IMR-90 (cell line): ENCODE measurements around the gene RGSL1. TPM values are rescaled to one million over a fixed set of nuclear protein-coding genes. Genes with fewer than 3 reads are reported as not detected.

Experiments
- ATAC-seq: fragments of 200-7000 bp; cut with Tn5 transposase; 2 replicates; pipeline ENCODE4 v1.9.1; 2020; ENCODE audit warnings: low read depth, mild to moderate bottlenecking, moderate library complexity
- BruUV-seq: library from RNA; stranded (reverse); fragments of 400-500 nt; replicated peaks from 2 replicates; lab custom pipeline; 2021; lab: Mats Ljungman, UMichigan
- CTCF ChIA-PET: fragments of 300-600 bp; formaldehyde crosslinking; extraction: SDS; loops from one replicate; lab custom pipeline; 2021; ENCODE audit warnings: antibody characterized with exemption; lab: Yijun Ruan, JAX
- POLR2A ChIA-PET: fragments of 300-600 bp; sonication (Branson Sonifier 250); formaldehyde crosslinking; loops from one replicate; lab custom pipeline; 2022; ENCODE audit warnings: antibody characterized with exemption; ENCODE audit not compliant: unreplicated experiment; lab: Charles Lee
- DNase-seq: peaks from one replicate; pipeline ENCODE4 v3.0.0; 2013
- H2AFZ ChIP-seq: replicated peaks from 2 replicates; pipeline ENCODE3; 2013; ENCODE audit warnings: low read length, mild to moderate bottlenecking; ENCODE audit not compliant: poor library complexity
- H2AK5ac ChIP-seq: 2 replicates; pipeline ENCODE4 v1.6.1; 2013; ENCODE audit warnings: low read depth, low read length, inconsistent platforms
- H2AK9ac ChIP-seq: replicated peaks from 2 replicates; pipeline ENCODE3; 2013; ENCODE audit warnings: mild to moderate bottlenecking, low read depth, low read length, moderate library complexity; ENCODE audit not compliant: poor library complexity
- H2BK120ac ChIP-seq: 2 replicates; pipeline ENCODE4 v1.6.1; 2013; ENCODE audit warnings: low read depth, low read length, inconsistent platforms
- H2BK15ac ChIP-seq: 3 replicates; pipeline ENCODE4 v1.6.1; 2013; ENCODE audit warnings: low read depth, low read length, inconsistent platforms
- H2BK20ac ChIP-seq: 2 replicates; pipeline ENCODE4 v1.6.1; 2013; ENCODE audit warnings: low read depth, mild to moderate bottlenecking, inconsistent platforms, low read length, moderate library complexity
- H2BK5ac ChIP-seq: 2 replicates; pipeline ENCODE4 v1.6.1; 2013; ENCODE audit warnings: mild to moderate bottlenecking, low read depth, low read length, inconsistent platforms; ENCODE audit not compliant: poor library complexity, severe bottlenecking
- H3K14ac ChIP-seq: replicated peaks from 2 replicates; pipeline ENCODE4 v1.6.1; 2013; ENCODE audit warnings: low read depth, low read length, inconsistent platforms
- H3K18ac ChIP-seq: 2 replicates; pipeline ENCODE4 v1.6.1; 2013; ENCODE audit warnings: low read depth, low read length, control low read depth
- H3K23ac ChIP-seq: 2 replicates; pipeline ENCODE4 v1.6.1; 2013; ENCODE audit warnings: low read depth, low read length, inconsistent platforms
- H3K27ac ChIP-seq: 2 replicates; pipeline ENCODE4 v1.5.1; 2013; ENCODE audit warnings: mild to moderate bottlenecking, control low read depth, low read length; ENCODE audit not compliant: insufficient read depth
- H3K27me3 ChIP-seq: 2 replicates; pipeline ENCODE4 v1.6.1; 2013; ENCODE audit warnings: low read length; ENCODE audit not compliant: control insufficient read depth, insufficient read depth
- H3K36me3 ChIP-seq: 2 replicates; pipeline ENCODE4 v1.6.1; 2013; ENCODE audit warnings: low read length, mixed read lengths; ENCODE audit not compliant: control insufficient read depth, insufficient read depth
- H3K4ac ChIP-seq: 2 replicates; pipeline ENCODE4 v1.6.1; 2013; ENCODE audit warnings: low read depth, low read length, inconsistent platforms
- H3K4me1 ChIP-seq: 2 replicates; pipeline ENCODE4 v1.6.1; 2013; ENCODE audit warnings: low read length, mixed read lengths; ENCODE audit not compliant: control insufficient read depth, insufficient read depth
- H3K4me2 ChIP-seq: 2 replicates; pipeline ENCODE4 v1.6.1; 2013; ENCODE audit warnings: low read depth, mild to moderate bottlenecking, control low read depth, low read length, moderate library complexity
- H3K4me3 ChIP-seq: 2 replicates; pipeline ENCODE4 v1.5.1; 2013; ENCODE audit warnings: low read depth, mild to moderate bottlenecking, control low read depth, low read length, moderate library complexity; ENCODE audit not compliant: insufficient read depth
- H3K56ac ChIP-seq: 2 replicates; pipeline ENCODE4 v1.6.1; 2013; ENCODE audit warnings: low read length, inconsistent platforms; ENCODE audit not compliant: insufficient read depth; ENCODE audit errors: extremely low read depth
- H3K79me1 ChIP-seq, 2 experiments: 2 replicates each; pipeline ENCODE4 v1.6.1; 2013; ENCODE audit warnings: low read length in 2 of 2, inconsistent platforms in 1 of 2, low read depth in 1 of 2
- H3K9ac ChIP-seq: 2 replicates; pipeline ENCODE4 v1.6.1; 2013; ENCODE audit warnings: low read depth, low read length, control low read depth
- H3K9me1 ChIP-seq: 2 replicates; pipeline ENCODE4 v1.6.1; 2013; ENCODE audit warnings: low read length, inconsistent platforms; ENCODE audit not compliant: insufficient read depth
- H3K9me3 ChIP-seq: 2 replicates; pipeline ENCODE4 v1.6.1; 2013; ENCODE audit warnings: low read length; ENCODE audit not compliant: control insufficient read depth, insufficient read depth
- H4K20me1 ChIP-seq: 2 replicates; pipeline ENCODE4 v1.6.1; 2013; ENCODE audit warnings: low read length, inconsistent platforms; ENCODE audit not compliant: insufficient read depth
- H4K5ac ChIP-seq: 2 replicates; pipeline ENCODE4 v1.6.1; 2013; ENCODE audit warnings: mild to moderate bottlenecking, low read depth, low read length, control low read depth
- H4K8ac ChIP-seq, 2 experiments: 2 replicates each; pipeline ENCODE4 v1.6.1; 2013; ENCODE audit warnings: low read depth in 2 of 2, low read length in 2 of 2, control low read depth in 1 of 2, inconsistent platforms in 1 of 2
- H4K91ac ChIP-seq: 2 replicates; pipeline ENCODE4 v1.6.1; 2013; ENCODE audit warnings: low read depth, low read length, inconsistent platforms; ENCODE audit not compliant: insufficient read depth
- CEBPB ChIP-seq: IDR thresholded peaks from 2 replicates; pipeline ENCODE4 v1.6.1; 2012; ENCODE audit warnings: low read depth, low read length, improper control_type of control experiment
- CHD1 ChIP-seq: IDR thresholded peaks from 2 replicates; pipeline ENCODE4 v1.6.1; 2012; ENCODE audit warnings: low read depth, low read length, improper control_type of control experiment
- FOS ChIP-seq: fragments of 150-350 bp; IDR thresholded peaks from 2 replicates; pipeline ENCODE4 v1.6.1; 2016; ENCODE audit warnings: low read depth, low read length
- MAFK ChIP-seq: IDR thresholded peaks from 2 replicates; pipeline ENCODE4 v1.6.1; 2012; ENCODE audit warnings: low read depth, low read length, improper control_type of control experiment
- MAZ ChIP-seq: IDR thresholded peaks from 2 replicates; pipeline ENCODE4 v1.6.1; 2012; ENCODE audit warnings: low read depth, mild to moderate bottlenecking, low read length, improper control_type of control experiment, moderate library complexity, borderline replicate concordance
- MXI1 ChIP-seq: IDR thresholded peaks from 2 replicates; pipeline ENCODE4 v1.6.1; 2012; ENCODE audit warnings: low read depth, mild to moderate bottlenecking, low read length, moderate library complexity, borderline replicate concordance
- NFE2L2 ChIP-seq: fragments of 150-350 bp; IDR thresholded peaks from 2 replicates; pipeline ENCODE4 v1.6.1; 2016; ENCODE audit warnings: low read depth, mild to moderate bottlenecking, low read length
- POLR2A ChIP-seq: IDR thresholded peaks from 2 replicates; pipeline ENCODE4 v1.6.1; 2012; ENCODE audit warnings: mild to moderate bottlenecking, low read depth, low read length
- RAD21 ChIP-seq: IDR thresholded peaks from 2 replicates; pipeline ENCODE4 v1.6.1; 2012; ENCODE audit warnings: low read length, improper control_type of control experiment
- RCOR1 ChIP-seq: IDR thresholded peaks from 2 replicates; pipeline ENCODE4 v1.6.1; 2012; ENCODE audit warnings: mild to moderate bottlenecking, low read length, improper control_type of control experiment; ENCODE audit not compliant: insufficient replicate concordance
- RFX5 ChIP-seq: IDR thresholded peaks from 2 replicates; pipeline ENCODE4 v1.8.0; 2012; ENCODE audit warnings: low read depth, mild to moderate bottlenecking, low read length, moderate library complexity
- SMC3 ChIP-seq: fragments of 150-350 bp; IDR thresholded peaks from 2 replicates; pipeline ENCODE4 v1.6.1; 2016; ENCODE audit warnings: low read depth, mild to moderate bottlenecking, antibody characterized with exemption, low read length, moderate library complexity
- WGBS, 2 experiments: methylation state at CpG; one replicate each; pipeline versions ENCODE4 v1.1.5 to v1.1.7; 2013; ENCODE audit warnings: missing lambda C conversion rate in 2 of 2; ENCODE audit not compliant: insufficient read length in 1 of 2; ENCODE audit errors: extremely low coverage in 2 of 2; 5-methylcytosine and 5-hydroxymethylcytosine counted together
- dilution Hi-C: fragments of 300-500 bp; cut with HindIII; formaldehyde crosslinking; loops from one replicate; pipeline ENCODE4 v1.14.3; 2018; ENCODE audit warnings: low sequenced_read_pairs; ENCODE audit not compliant: unreplicated experiment
- in situ Hi-C: fragments of 300-500 bp; cut with MboI; formaldehyde crosslinking; loops from 3 replicates; pipeline ENCODE4 v1.14.3; 2019; ENCODE audit warnings: low sequenced_read_pairs, inconsistent platforms, mixed read lengths
- intact Hi-C: fragments of 100-400 bp; cut with micrococcal nuclease; formaldehyde crosslinking; loops from 2 replicates; pipeline ENCODE4 v1.10.0; 2022
- polyA plus RNA-seq, 3 experiments: library from polyadenylated mRNA; depleted of rRNA; stranded (reverse); fragments of >200 nt; gene quantifications; 2 replicates each; pipeline ENCODE4 v1.2.3, GENCODE V29; 2012; ENCODE audit warnings: low replicate concordance in 1 of 3
- total RNA-seq: library from RNA; depleted of rRNA; stranded (reverse); fragments of >200 nt; gene quantifications from 2 replicates; pipeline ENCODE4 v1.2.3, GENCODE V29; 2012
- TF ChIP-seq, protein P1 (sequence below): fragments of 150-350 bp; IDR thresholded peaks from 2 replicates; pipeline ENCODE4 v1.6.1; 2016; ENCODE audit warnings: low read depth, mild to moderate bottlenecking, low read length, moderate library complexity, borderline replicate concordance
- TF ChIP-seq, protein P2 (sequence below): fragments of 150-350 bp; IDR thresholded peaks from 2 replicates; pipeline ENCODE4 v1.6.1; 2017; ENCODE audit warnings: mild to moderate bottlenecking, antibody characterized with exemption, low read length, low read depth

RGSL1 gene
- total and polyA plus RNA-seq, 2 of the 4 experiments (the other 2 are of a cell fraction) = not detected

DNA sequence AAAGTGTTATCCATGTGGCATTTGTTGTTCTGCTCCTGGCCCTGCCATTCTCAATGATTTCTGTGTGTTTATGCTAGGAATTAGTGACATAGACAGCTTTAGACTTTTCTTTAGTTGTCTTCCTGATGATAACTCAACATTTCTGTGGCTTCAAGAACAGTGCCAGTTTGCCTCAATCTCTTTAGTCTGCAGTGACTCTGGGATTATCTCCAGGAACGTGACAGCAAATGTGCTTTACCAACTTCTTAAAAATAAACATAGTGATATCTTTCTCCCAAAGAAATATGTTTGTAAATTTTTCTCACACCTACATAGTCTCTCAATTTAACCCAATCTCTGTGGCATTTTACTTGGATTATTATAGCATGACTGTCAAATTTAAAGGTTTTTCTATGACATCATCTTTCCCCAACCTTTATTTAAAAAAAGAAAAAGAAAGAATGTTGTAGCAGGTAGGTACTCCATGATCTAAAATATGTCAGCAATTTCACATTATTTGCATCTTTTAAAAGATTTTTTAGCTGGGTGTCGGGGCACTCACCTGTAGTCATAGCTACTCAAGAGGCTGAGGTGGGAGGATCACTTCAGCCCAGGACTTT, 114.6 kb downstream of the RGSL1 start:
- Histone ChIP-seq H3K4me3 (no peak overlapping the region), H3K14ac (no peak overlapping the region), H4K8ac (no peak overlapping the region), H4K5ac (no peak overlapping the region), H3K9me1 (no peaks in the 10 kb centered on the region), H3K4me1 (no peaks in the 10 kb centered on the region), H2AK9ac (no peak overlapping the region), H3K27me3 (peaks cover 3% of the 10 kb centered on the region; the same call in 1 of the 2 replicates), H3K4ac (no peak overlapping the region), H2BK5ac (no peak overlapping the region), H3K9ac (no peak overlapping the region), H2AFZ (no peak overlapping the region), H4K20me1 (no peaks in the 10 kb centered on the region), H3K56ac (no peak overlapping the region), H3K9me3 (no peaks in the 10 kb centered on the region), H2BK120ac (no peak overlapping the region), H4K91ac (no peak overlapping the region), H3K79me1 (no peaks in the 10 kb centered on the region), H3K23ac (no peak overlapping the region), H3K36me3 (no peaks in the 10 kb centered on the region), H3K18ac (no peak overlapping the region), H3K27ac (no peak overlapping the region), H2BK15ac (no peak overlapping the region), H2AK5ac (no peak overlapping the region), H3K4me2 (no peak overlapping the region), H2BK20ac (no peak overlapping the region)
- in situ Hi-C loops = no loop called here
- ChIA-PET POLR2A (no interaction called here), CTCF (no interaction called here)
- TF ChIP-seq, protein P1, sequence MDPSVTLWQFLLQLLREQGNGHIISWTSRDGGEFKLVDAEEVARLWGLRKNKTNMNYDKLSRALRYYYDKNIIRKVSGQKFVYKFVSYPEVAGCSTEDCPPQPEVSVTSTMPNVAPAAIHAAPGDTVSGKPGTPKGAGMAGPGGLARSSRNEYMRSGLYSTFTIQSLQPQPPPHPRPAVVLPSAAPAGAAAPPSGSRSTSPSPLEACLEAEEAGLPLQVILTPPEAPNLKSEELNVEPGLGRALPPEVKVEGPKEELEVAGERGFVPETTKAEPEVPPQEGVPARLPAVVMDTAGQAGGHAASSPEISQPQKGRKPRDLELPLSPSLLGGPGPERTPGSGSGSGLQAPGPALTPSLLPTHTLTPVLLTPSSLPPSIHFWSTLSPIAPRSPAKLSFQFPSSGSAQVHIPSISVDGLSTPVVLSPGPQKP = no peak
- TF ChIP-seq CEBPB (no peak), FOS (no peak), MAFK (no peak), NFE2L2 (no peak), RFX5 (no peak), POLR2A (no peak), MXI1 (no peak), MAZ (no peak), RAD21 (no peak), RCOR1 (no peak), SMC3 (no peak), CHD1 (no peak)
- TF ChIP-seq, protein P2, sequence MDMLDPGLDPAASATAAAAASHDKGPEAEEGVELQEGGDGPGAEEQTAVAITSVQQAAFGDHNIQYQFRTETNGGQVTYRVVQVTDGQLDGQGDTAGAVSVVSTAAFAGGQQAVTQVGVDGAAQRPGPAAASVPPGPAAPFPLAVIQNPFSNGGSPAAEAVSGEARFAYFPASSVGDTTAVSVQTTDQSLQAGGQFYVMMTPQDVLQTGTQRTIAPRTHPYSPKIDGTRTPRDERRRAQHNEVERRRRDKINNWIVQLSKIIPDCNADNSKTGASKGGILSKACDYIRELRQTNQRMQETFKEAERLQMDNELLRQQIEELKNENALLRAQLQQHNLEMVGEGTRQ = no peak
- dilution Hi-C loops = no loop called here
- DNase-seq = no peak
- WGBS, 2 experiments = no CpG with 5 or more reads among the region's 2 CpGs
- no peak for ATAC-seq
- intact Hi-C loops = no loop called here
- BruUV-seq = no TSS peak
